Type B pancreatic cell (in vitro differentiated cells): Measurements from ENCODE around the gene POU6F2. TPM values are rescaled to one million over a fixed set of nuclear protein-coding genes. Genes with fewer than 3 reads are reported as not detected.

Experiments used
- DNase-seq: peaks from one replicate; pipeline ENCODE4 v3.0.0; 2021; ENCODE audit warnings: mixed read lengths; ENCODE audit not compliant: unreplicated experiment; ENCODE audit errors: extremely low spot score
- H3K27ac Mint-ChIP-seq: 2 replicates; pipeline ENCODE4 v1.8.0; 2021; ENCODE audit warnings: mild to moderate bottlenecking, mixed read lengths
- H3K27me3 Mint-ChIP-seq: 2 replicates; pipeline ENCODE4 v1.8.0; 2021; ENCODE audit warnings: mixed read lengths
- H3K36me3 Mint-ChIP-seq: 2 replicates; pipeline ENCODE4 v1.8.0; 2021; ENCODE audit warnings: mixed read lengths
- H3K4me1 Mint-ChIP-seq: one replicate; pipeline ENCODE4 v1.8.0; 2021; ENCODE audit warnings: mixed read lengths; ENCODE audit not compliant: unreplicated experiment
- H3K4me3 Mint-ChIP-seq: 2 replicates; pipeline ENCODE4 v1.8.0; 2021; ENCODE audit warnings: mild to moderate bottlenecking, mixed read lengths
- H3K9me3 Mint-ChIP-seq: 2 replicates; pipeline ENCODE4 v1.8.0; 2021; ENCODE audit warnings: mixed read lengths
- total RNA-seq: library from RNA; stranded (reverse); gene quantifications from 2 replicates; pipeline ENCODE4 v1.2.1, GENCODE V29; 2021; ENCODE audit warnings: low replicate concordance
- TF ChIP-seq, protein P1 (sequence below): fragments of 200-600 bp; sonication (generic); conservative IDR thresholded peaks from 2 replicates; pipeline ENCODE4 v1.5.0; 2021; ENCODE audit warnings: antibody characterized with exemption, mild to moderate bottlenecking

POU6F2 gene
- total RNA-seq, 1 donor from 2014 or later = 1.4 TPM

DNA sequence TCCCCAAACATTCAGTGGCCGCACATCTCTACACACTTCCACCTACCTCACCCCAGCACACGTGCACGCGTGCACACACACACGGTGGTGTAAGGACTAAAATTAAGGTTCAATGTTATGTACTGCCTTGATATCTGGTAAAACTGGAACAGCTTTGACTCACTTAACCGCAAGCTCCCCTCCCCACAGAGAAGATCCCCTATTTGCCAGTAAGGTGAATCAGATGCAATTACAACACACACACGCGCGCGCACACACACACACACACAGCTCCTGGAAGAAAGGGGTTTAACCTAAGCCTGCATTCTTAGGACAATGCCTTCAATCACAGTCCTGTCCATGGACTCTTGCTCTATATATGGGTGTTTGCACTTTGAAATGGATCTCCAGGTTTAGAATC is 43.2 kb upstream of the POU6F2 start:
- Mint-ChIP-seq H3K4me1 (peaks cover 18% of the 10 kb centered on the region), H3K27ac (no peak overlapping the region), H3K9me3 (no peaks in the 10 kb centered on the region), H3K36me3 (no peaks in the 10 kb centered on the region), H3K27me3 (no peaks in the 10 kb centered on the region), H3K4me3 (no peak overlapping the region)
- TF ChIP-seq, protein P1, sequence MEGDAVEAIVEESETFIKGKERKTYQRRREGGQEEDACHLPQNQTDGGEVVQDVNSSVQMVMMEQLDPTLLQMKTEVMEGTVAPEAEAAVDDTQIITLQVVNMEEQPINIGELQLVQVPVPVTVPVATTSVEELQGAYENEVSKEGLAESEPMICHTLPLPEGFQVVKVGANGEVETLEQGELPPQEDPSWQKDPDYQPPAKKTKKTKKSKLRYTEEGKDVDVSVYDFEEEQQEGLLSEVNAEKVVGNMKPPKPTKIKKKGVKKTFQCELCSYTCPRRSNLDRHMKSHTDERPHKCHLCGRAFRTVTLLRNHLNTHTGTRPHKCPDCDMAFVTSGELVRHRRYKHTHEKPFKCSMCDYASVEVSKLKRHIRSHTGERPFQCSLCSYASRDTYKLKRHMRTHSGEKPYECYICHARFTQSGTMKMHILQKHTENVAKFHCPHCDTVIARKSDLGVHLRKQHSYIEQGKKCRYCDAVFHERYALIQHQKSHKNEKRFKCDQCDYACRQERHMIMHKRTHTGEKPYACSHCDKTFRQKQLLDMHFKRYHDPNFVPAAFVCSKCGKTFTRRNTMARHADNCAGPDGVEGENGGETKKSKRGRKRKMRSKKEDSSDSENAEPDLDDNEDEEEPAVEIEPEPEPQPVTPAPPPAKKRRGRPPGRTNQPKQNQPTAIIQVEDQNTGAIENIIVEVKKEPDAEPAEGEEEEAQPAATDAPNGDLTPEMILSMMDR = no peak
- DNase-seq = no peak

DNA sequence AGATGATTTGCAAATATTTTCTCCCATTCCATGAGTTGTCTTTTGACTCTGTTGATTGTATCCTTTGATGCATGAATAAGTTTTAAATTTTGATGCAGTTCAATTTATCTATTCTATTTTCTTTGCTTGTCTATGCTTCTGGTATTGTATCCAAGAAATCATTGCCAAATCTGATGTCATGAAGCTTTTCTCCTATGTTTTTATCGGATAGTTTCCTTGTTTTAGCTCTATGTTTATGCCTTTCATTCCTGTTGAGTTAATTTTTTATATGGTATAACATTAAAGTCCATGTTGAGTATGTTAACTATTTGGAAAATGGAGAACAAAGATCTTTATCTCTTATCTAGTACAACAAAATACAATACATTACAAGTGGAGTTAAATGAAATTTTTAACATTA is 41.1 kb upstream of the POU6F2 start:
- Mint-ChIP-seq H3K27me3 (no peaks in the 10 kb centered on the region), H3K9me3 (no peaks in the 10 kb centered on the region), H3K27ac (no peak overlapping the region), H3K4me3 (no peak overlapping the region), H3K36me3 (no peaks in the 10 kb centered on the region), H3K4me1 (peaks cover 4% of the 10 kb centered on the region)
- TF ChIP-seq, protein P1 = no peak
- DNase-seq = no peak

DNA sequence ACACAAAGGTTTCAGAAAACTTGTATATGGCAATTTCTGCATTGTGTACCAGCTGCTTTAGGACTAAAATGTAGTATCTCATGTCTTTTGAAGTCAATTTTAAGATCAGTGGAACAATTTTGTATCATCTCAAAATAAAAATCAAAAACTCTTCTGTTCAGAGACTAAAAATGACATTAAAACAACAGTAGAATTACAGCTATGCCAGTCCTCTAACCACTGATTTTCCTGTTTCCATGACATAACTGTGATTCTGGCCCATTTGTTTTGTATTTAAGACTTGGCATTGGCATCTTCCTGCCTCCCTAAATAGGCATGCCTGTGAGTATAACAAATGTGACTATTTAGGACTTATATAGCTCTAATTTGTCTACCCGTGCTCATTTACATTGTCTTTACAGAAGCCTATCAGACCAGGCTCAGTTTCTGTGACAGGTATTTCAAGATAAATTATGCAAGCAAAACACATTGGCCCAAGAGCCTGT is 39.7 kb upstream of the POU6F2 start:
- H3K27me3 Mint-ChIP-seq = no peaks in the 10 kb centered on the region
- TF ChIP-seq, protein P1 = no peak
- H3K4me3 Mint-ChIP-seq = no peak overlapping the region
- H3K4me1 Mint-ChIP-seq = no peaks in the 10 kb centered on the region
- H3K36me3 Mint-ChIP-seq = no peaks in the 10 kb centered on the region
- H3K27ac Mint-ChIP-seq = no peak overlapping the region
- H3K9me3 Mint-ChIP-seq = no peaks in the 10 kb centered on the region
- no peak for DNase-seq

DNA sequence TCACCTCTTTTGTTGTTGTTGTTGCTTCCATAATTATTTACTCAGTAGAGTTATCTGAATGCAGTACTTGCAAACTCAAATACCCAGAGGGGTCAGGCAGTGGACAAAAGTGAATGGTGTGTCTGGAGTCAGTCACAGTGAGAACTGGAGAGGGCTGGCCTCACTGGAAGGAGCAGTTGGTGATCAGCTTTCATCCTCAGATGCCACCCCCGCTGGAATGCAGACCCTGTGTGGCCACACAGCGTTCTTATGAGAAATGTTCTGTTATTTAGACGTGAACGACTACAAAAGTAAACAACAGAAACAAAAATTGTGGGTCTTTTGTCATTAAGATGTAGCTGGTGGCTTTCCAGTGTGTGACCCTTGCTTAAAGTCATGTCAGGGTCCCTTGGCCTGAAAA is 39.1 kb upstream of the POU6F2 start:
- Mint-ChIP-seq H3K9me3 (no peaks in the 10 kb centered on the region), H3K36me3 (no peaks in the 10 kb centered on the region), H3K4me3 (no peak overlapping the region), H3K27me3 (no peaks in the 10 kb centered on the region), H3K27ac (no peak overlapping the region), H3K4me1 (no peaks in the 10 kb centered on the region)
- no peak for DNase-seq
- TF ChIP-seq, protein P1 = no peak

DNA sequence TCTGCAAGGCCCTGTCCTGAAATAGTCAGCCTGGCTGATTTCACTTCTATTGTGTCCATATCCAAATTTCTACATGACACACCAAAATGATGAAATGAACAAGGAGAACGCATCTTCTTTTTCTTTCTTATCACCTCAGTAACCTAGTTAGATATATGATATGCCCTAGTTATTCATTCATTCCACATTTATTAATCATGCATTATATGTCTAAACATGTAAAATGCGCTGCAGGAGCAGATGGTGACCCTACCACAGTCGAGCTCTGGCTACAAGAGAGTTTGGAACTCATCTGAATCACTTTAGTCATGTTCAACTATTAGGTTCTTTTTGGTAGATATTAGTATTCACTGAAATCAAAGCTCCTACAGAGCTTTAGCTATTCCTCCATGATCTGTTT is 36.9 kb upstream of the POU6F2 start:
- no peak overlapping the region for H3K4me3 Mint-ChIP-seq
- no peaks in the 10 kb centered on the region for H3K36me3 Mint-ChIP-seq
- no peaks in the 10 kb centered on the region for H3K9me3 Mint-ChIP-seq
- TF ChIP-seq, protein P1 = no peak
- no peaks in the 10 kb centered on the region for H3K27me3 Mint-ChIP-seq
- DNase-seq = no peak
- H3K4me1 Mint-ChIP-seq = no peaks in the 10 kb centered on the region
- H3K27ac Mint-ChIP-seq = no peak overlapping the region
